Panc1 (cell line): ENCODE measurements around the gene SBF2. TPM values are rescaled to one million over a fixed set of nuclear protein-coding genes. Genes with fewer than 3 reads are reported as not detected.

Source experiments
- ATAC-seq: fragments of 200-7000 bp; cut with Tn5 transposase; 2 replicates; pipeline ENCODE4 v1.9.1; 2020; ENCODE audit warnings: mild to moderate bottlenecking, moderate library complexity
- BruUV-seq: library from RNA; stranded (reverse); fragments of 400-500 nt; replicated peaks from 2 replicates; lab custom pipeline; 2021; lab: Mats Ljungman, UMichigan
- CTCF ChIA-PET: fragments of 300-600 bp; sonication (Branson Sonifier 250); formaldehyde crosslinking; loops from one replicate; lab custom pipeline; 2022; ENCODE audit warnings: antibody characterized with exemption; lab: Charles Lee
- POLR2A ChIA-PET: fragments of 300-600 bp; sonication (Branson Sonifier 250); formaldehyde crosslinking; loops from one replicate; lab custom pipeline; 2022; ENCODE audit warnings: antibody characterized with exemption; lab: Charles Lee
- DNase-seq: peaks from one replicate; pipeline ENCODE4 v3.0.0-alpha.2; 2010; ENCODE audit warnings: low read depth, low spot score
- H3K27ac ChIP-seq: 2 replicates; pipeline ENCODE4 v1.5.1; 2011; ENCODE audit warnings: mild to moderate bottlenecking, low read length, inconsistent platforms
- H3K27me3 ChIP-seq: fragments of 200-500 bp; sonication (Bioruptor generic); 2 replicates; pipeline ENCODE4 v1.6.0; 2014; ENCODE audit warnings: low read length, inconsistent platforms; ENCODE audit not compliant: control insufficient read depth, insufficient read depth
- H3K36me3 ChIP-seq: fragments of 200-500 bp; sonication (Bioruptor generic); 2 replicates; pipeline ENCODE4 v1.5.1; 2014; ENCODE audit warnings: inconsistent platforms, mild to moderate bottlenecking, low read length, moderate library complexity; ENCODE audit not compliant: control insufficient read depth, insufficient read depth
- H3K4me1 ChIP-seq: 2 replicates; pipeline ENCODE4 v1.5.1; 2011; ENCODE audit warnings: inconsistent platforms, mild to moderate bottlenecking, low read length, moderate library complexity; ENCODE audit not compliant: control insufficient read depth, insufficient read depth
- H3K4me3 ChIP-seq, 2 experiments: 2 replicates each; pipeline ENCODE4 v1.5.1; 2011 to 2012; ENCODE audit warnings: low read depth in 2 of 2, low read length in 2 of 2, mild to moderate bottlenecking in 2 of 2, inconsistent platforms in 1 of 2, moderate library complexity in 1 of 2
- H3K9me3 ChIP-seq: fragments of 200-500 bp; sonication (Bioruptor generic); 2 replicates; pipeline ENCODE4 v1.5.1; 2014; ENCODE audit warnings: low read depth, mild to moderate bottlenecking, inconsistent platforms, low read length, moderate library complexity; ENCODE audit not compliant: control insufficient read depth, insufficient read depth
- CTCF ChIP-seq: fragments of 450-650 bp; IDR thresholded peaks from 2 replicates; pipeline ENCODE4 v1.5.1; 2017; ENCODE audit warnings: mild to moderate bottlenecking
- POLR2AphosphoS5 ChIP-seq: IDR thresholded peaks from 2 replicates; pipeline ENCODE4 v1.6.1; 2012; ENCODE audit warnings: mild to moderate bottlenecking, low read depth, low read length, moderate library complexity
- REST ChIP-seq, 2 experiments: IDR thresholded peaks; 2 replicates each; pipeline ENCODE4 v1.6.1; 2011 to 2012; ENCODE audit warnings: low read depth in 2 of 2, control low read depth in 1 of 2, low read length in 1 of 2, mild to moderate bottlenecking in 1 of 2, moderate library complexity in 1 of 2; ENCODE audit not compliant: insufficient read depth in 1 of 2
- SIN3A ChIP-seq: IDR thresholded peaks from 2 replicates; pipeline ENCODE4 v1.6.1; 2012; ENCODE audit warnings: low read depth, mild to moderate bottlenecking, low read length, moderate library complexity, borderline replicate concordance; ENCODE audit not compliant: insufficient read depth
- TCF7L2 ChIP-seq: IDR thresholded peaks from 2 replicates; pipeline ENCODE4 v1.6.1; 2011; ENCODE audit warnings: mild to moderate bottlenecking, low read depth, low read length, inconsistent platforms
- in situ Hi-C: cut with HindIII; loops from 2 replicates; pipeline ENCODE4 v1.10.0; 2016; ENCODE audit warnings: low sequenced_read_pairs, low pct_unique_long_range_greater_than_20kb
- intact Hi-C: fragments of 100-400 bp; cut with micrococcal nuclease; formaldehyde crosslinking; loops from one replicate; pipeline ENCODE4 v1.10.0; 2022; ENCODE audit not compliant: unreplicated experiment
- total RNA-seq: library from RNA; stranded (reverse); gene quantifications from one replicate; pipeline ENCODE4 v1.2.1, GENCODE V29; 2021; ENCODE audit not compliant: unreplicated experiment

Gene SBF2
- total RNA-seq, 1 experiment from 2014 or later = 65.0 TPM

DNA sequence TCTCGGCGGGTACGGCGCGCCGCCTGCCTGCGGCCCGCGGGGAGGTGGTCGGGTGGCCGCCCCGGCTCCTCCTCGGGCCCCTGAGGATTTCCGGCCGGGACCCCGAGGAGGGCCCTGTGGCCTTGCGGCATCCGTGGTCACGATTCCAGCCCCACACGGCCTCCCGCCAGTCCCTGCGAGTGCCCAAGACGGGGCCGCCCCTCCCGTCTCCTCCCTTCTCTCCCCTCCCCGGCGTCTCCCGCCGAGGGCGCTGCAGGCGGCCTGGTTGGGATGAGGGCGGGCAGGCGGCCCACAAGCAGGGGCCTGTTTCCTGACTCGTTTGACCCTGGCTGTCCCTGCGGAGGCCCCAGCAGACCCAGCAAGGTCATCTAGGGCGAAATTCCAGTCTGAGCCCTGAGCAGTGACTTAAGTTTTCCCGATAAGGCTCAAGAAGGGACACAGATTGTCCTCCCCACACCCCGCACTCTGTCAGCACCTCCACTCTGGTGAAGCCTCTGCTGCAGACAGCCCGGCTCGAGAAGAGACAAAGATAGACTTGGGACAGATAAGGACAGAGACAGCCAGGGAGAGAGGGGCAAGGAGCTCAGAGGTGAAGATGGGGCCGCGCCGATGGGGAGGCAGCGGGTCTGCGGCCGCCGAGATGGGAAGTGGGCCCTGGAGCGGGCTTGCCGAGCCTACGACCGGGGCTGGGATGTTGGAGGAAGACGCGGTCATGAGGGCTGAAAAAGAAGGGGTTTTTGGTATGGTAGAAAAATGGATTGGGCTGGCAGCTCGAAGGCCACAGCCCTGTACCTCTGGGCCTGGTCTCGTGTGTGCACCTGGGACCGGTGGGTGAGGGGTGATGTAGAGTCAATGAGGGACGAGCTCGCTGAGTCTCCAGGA, 535.1 kb downstream of the SBF2 start:
- in situ Hi-C loops = no loop called here
- DNase-seq (peak; percentile 67), ATAC-seq (peak; percentile 69)
- Histone ChIP-seq H3K27ac (peak overlapping the region; percentile 100), H3K9me3 (no peaks in the 10 kb centered on the region), H3K4me3 (peak overlapping the region; percentile 51 to 81), H3K27me3 (no peaks in the 10 kb centered on the region), H3K4me1 (peaks cover 76% of the 10 kb centered on the region), H3K36me3 (no peaks in the 10 kb centered on the region)
- BruUV-seq = TSS peak; percentile 65
- ChIA-PET CTCF (interaction anchor here (0.5 to 2.6 kb wide), 13 partner anchors 10 to 608 kb away, joined by 3 to 19 read pairs (median 4); partner anchors contain the start of gene SWAP70), POLR2A (interaction anchor here (0.6 to 1.4 kb wide), 7 partner anchors 50 to 562 kb away, joined by 3 to 8 read pairs (median 5); no protein-coding TSS in a partner anchor)
- intact Hi-C loops = loop anchor here (2.0 to 10.0 kb wide), 8 partner anchors 103 to 978 kb away; partner anchors contain the start of gene ADM
- TF ChIP-seq SIN3A (peak; percentile 84; the same call in 1 of the 2 replicates), TCF7L2 (no peak; the same call in 1 of the 2 replicates)

DNA sequence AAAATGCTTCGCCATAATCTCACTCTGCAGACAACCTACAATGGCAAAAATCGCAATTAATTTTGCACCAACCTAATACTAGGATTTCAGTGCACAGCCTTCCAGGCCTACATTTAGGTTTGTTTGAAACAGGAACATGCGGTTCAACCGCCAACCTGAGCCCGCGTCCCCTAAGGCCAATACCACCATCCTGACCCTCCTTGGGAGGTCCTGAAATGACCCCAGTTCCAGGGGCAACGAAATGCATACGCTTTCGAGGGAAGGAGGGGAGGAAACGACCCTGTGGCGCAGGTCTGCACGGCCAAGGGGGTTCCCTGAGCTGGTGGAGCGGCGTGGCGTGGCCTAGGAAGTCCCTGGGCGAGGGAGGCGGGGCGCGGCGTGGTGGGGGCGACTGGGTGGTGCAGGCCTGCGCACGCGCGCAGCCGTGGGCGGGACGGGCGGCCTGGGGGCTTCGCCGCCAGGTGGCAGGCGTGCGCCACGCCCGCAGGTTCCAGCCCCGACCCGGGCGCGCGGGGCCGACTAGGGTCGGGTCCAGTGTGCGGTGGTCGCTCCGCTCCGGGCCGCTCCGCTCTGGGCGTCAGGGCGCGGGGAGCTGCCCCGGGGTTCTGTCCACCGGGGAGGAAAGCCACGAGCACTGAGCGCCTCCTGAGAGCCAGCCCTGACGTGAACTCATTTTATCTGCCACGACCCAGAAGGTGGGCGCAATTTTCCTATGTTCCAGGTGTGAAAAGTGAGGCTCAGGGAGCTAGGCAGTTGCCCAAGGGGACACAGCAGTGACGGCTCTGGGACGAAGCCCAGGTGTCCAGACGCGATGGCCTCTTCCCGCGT, 536.0 kb downstream of the SBF2 start:
- H3K9me3 ChIP-seq = no peaks in the 10 kb centered on the region
- ChIA-PET POLR2A (interaction anchor here (0.6 kb wide), 1 partner anchor 62 kb away, joined by 3 read pairs; no protein-coding TSS in a partner anchor), CTCF (interaction anchor here (0.6 to 2.6 kb wide), 6 partner anchors 145 to 556 kb away, joined by 3 to 19 read pairs (median 8); no protein-coding TSS in a partner anchor)
- intact Hi-C loops = loop anchor here (2.0 to 10.0 kb wide), 8 partner anchors 104 to 979 kb away; partner anchors contain the start of gene ADM
- DNase-seq (peak; percentile 38), ATAC-seq (peak; percentile 66)
- H3K4me1 ChIP-seq = peaks cover 85% of the 10 kb centered on the region
- H3K27ac ChIP-seq = peak overlapping the region; percentile 100
- peak; percentile 83 for TF ChIP-seq POLR2AphosphoS5
- TF ChIP-seq CTCF = peak; percentile 100
- peak; percentile 80; the same call in 1 of the 2 replicates for TF ChIP-seq SIN3A
- TF ChIP-seq REST (IDR thresholded peaks at IDR 0.05; ENCODE audit: insufficient read depth in 1 of 2, low read depth in 2 of 2, low read length in 1 of 2) = peak in 1 of 2 experiments; percentile 43; a peak in 1 of 4 replicates
- no peak for TF ChIP-seq TCF7L2
- no peaks in the 10 kb centered on the region for H3K36me3 ChIP-seq
- in situ Hi-C loops = no loop called here
- BruUV-seq = no TSS peak
- peak overlapping the region; percentile 51 to 81 for H3K4me3 ChIP-seq
- no peaks in the 10 kb centered on the region for H3K27me3 ChIP-seq
